Ishikawa (cell line): ENCODE results near the gene SLC35F6.

Source experiments
- CEBPB ChIP-seq: IDR thresholded peaks from 2 replicates; pipeline ENCODE4 v1.6.1; 2012
- CREB1 ChIP-seq: IDR thresholded peaks from 2 replicates; pipeline ENCODE4 v1.6.1; 2012; ENCODE audit warnings: low read depth
- EGR1 ChIP-seq: IDR thresholded peaks from 2 replicates; pipeline ENCODE4 v1.6.1; 2012
- EP300 ChIP-seq: IDR thresholded peaks from 2 replicates; pipeline ENCODE4 v1.6.1; 2012; ENCODE audit warnings: borderline replicate concordance
- FOXM1 ChIP-seq: IDR thresholded peaks from 2 replicates; pipeline ENCODE4 v1.6.1; 2012; ENCODE audit warnings: low read depth, borderline replicate concordance
- NFIC ChIP-seq: IDR thresholded peaks from 2 replicates; pipeline ENCODE4 v1.6.1; 2012
- RAD21 ChIP-seq: IDR thresholded peaks from 2 replicates; pipeline ENCODE4 v1.6.1; 2012; ENCODE audit warnings: low read depth
- TAF1 ChIP-seq: IDR thresholded peaks from 2 replicates; pipeline ENCODE4 v1.6.1; 2012; ENCODE audit warnings: low read depth, mild to moderate bottlenecking
- TCF12 ChIP-seq: IDR thresholded peaks from 2 replicates; pipeline ENCODE4 v1.6.1; 2012; ENCODE audit warnings: low read depth
- TEAD4 ChIP-seq: IDR thresholded peaks from 2 replicates; pipeline ENCODE4 v1.6.1; 2012
- YY1 ChIP-seq: IDR thresholded peaks from 2 replicates; pipeline ENCODE4 v1.6.1; 2012; ENCODE audit warnings: low read depth
- ZBTB7A ChIP-seq: IDR thresholded peaks from 2 replicates; pipeline ENCODE4 v1.6.1; 2012; ENCODE audit warnings: low read depth
- TF ChIP-seq, protein P1 (sequence below): IDR thresholded peaks from 2 replicates; pipeline ENCODE4 v1.6.1; 2012
- TF ChIP-seq, protein P2 (sequence below): IDR thresholded peaks from 2 replicates; pipeline ENCODE4 v1.6.1; 2012; ENCODE audit warnings: low read depth, mild to moderate bottlenecking
- TF ChIP-seq, protein P3 (sequence below): IDR thresholded peaks from 2 replicates; pipeline ENCODE4 v1.6.1; 2012

SLC35F6 gene

GRCh38 chr2:26812731-26813130, 48.6 kb downstream of the SLC35F6 start:
- no peak for TF ChIP-seq TCF12
- no peak for TF ChIP-seq RAD21

DNA sequence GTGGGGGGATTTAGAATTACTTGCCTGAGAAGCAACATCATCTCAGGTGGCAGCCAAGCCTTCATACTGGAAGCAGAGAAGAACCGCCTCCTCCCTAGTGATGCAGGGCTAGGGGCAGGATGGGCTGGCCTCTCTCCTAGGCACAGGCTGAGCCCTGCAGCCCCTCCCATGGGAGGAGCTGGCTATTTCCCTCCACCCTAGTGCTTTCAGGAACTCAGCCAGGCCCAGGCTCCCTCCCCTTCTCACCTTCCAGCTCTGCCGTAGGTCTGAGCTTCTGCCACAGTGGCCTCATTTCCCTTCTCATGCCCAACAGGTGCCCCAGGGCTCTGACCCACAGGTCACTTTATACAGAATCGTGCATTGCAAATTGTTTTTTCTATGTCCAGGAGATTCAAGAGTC, 52.8 kb downstream of the SLC35F6 start:
- no peak for TF ChIP-seq CREB1
- TF ChIP-seq TCF12, result no peak
- TF ChIP-seq, protein P1, sequence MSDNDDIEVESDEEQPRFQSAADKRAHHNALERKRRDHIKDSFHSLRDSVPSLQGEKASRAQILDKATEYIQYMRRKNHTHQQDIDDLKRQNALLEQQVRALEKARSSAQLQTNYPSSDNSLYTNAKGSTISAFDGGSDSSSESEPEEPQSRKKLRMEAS, result no peak
- TF ChIP-seq FOXM1, result no peak
- TF ChIP-seq TEAD4, result no peak
- no peak for TF ChIP-seq ZBTB7A
- TF ChIP-seq, protein P2, sequence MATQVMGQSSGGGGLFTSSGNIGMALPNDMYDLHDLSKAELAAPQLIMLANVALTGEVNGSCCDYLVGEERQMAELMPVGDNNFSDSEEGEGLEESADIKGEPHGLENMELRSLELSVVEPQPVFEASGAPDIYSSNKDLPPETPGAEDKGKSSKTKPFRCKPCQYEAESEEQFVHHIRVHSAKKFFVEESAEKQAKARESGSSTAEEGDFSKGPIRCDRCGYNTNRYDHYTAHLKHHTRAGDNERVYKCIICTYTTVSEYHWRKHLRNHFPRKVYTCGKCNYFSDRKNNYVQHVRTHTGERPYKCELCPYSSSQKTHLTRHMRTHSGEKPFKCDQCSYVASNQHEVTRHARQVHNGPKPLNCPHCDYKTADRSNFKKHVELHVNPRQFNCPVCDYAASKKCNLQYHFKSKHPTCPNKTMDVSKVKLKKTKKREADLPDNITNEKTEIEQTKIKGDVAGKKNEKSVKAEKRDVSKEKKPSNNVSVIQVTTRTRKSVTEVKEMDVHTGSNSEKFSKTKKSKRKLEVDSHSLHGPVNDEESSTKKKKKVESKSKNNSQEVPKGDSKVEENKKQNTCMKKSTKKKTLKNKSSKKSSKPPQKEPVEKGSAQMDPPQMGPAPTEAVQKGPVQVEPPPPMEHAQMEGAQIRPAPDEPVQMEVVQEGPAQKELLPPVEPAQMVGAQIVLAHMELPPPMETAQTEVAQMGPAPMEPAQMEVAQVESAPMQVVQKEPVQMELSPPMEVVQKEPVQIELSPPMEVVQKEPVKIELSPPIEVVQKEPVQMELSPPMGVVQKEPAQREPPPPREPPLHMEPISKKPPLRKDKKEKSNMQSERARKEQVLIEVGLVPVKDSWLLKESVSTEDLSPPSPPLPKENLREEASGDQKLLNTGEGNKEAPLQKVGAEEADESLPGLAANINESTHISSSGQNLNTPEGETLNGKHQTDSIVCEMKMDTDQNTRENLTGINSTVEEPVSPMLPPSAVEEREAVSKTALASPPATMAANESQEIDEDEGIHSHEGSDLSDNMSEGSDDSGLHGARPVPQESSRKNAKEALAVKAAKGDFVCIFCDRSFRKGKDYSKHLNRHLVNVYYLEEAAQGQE, result no peak
- TF ChIP-seq RAD21, result no peak
- no peak for TF ChIP-seq CEBPB
- TF ChIP-seq EP300, result no peak
- TF ChIP-seq EGR1, result no peak
- TF ChIP-seq NFIC, result no peak

DNA sequence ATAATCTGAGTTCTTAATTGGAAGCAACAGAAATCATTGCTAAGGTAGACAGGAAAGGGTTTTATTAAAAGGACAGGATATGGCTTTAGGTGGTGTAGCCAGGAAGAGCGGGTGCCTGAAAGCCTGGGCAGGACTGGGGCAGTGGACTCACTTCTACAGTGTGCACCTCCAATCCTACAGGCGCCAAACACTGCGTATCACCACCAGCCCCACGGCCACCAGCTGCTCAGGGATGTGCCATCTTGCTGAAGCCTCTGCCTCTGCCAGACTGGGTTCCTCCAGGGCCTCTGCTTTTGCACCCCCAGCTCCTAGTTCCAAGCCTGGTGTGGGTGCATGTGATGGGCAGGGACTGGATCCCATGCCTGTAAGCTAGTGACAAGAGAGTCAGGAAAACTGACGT, 54.2 kb downstream of the SLC35F6 start:
- no peak for TF ChIP-seq TEAD4
- no peak for TF ChIP-seq ZBTB7A
- no peak for TF ChIP-seq RAD21
- no peak for TF ChIP-seq TAF1
- TF ChIP-seq, protein P3, sequence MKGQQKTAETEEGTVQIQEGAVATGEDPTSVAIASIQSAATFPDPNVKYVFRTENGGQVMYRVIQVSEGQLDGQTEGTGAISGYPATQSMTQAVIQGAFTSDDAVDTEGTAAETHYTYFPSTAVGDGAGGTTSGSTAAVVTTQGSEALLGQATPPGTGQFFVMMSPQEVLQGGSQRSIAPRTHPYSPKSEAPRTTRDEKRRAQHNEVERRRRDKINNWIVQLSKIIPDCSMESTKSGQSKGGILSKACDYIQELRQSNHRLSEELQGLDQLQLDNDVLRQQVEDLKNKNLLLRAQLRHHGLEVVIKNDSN, result no peak
- no peak for TF ChIP-seq CREB1
- TF ChIP-seq EGR1, result no peak
- TF ChIP-seq, protein P1, result no peak
- no peak for TF ChIP-seq CEBPB

GRCh38 chr2:26818972-26819371, 54.9 kb downstream of the SLC35F6 start:
- TF ChIP-seq CEBPB (no peak), TAF1 (no peak), CREB1 (no peak), NFIC (no peak), TCF12 (no peak), FOXM1 (no peak), RAD21 (no peak), TEAD4 (no peak), ZBTB7A (no peak), YY1 (no peak)
- TF ChIP-seq, protein P2, result no peak
- TF ChIP-seq, protein P1, result no peak

DNA sequence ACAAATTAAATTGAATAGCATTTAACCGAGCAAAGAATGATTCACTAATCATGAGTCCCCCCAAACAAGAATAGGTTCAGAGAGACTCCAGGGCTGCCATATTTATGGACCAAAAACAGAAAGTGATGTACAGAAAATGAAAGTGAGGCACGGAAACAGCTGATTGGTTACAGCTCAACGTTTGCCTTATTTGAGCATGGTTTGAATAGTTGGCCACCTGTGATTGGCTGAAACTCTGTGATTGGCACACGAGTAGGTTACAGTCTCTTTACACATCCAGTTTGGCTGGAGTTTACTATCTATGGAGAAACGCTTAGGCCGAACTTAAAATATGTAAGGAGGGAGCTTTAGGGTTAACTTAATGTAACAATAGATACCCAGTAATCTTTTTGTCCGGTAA, 56.8 kb downstream of the SLC35F6 start:
- TF ChIP-seq TEAD4 (no peak), CREB1 (no peak), TCF12 (no peak), YY1 (no peak), EP300 (no peak), CEBPB (no peak), EGR1 (no peak), TAF1 (no peak), ZBTB7A (no peak), FOXM1 (no peak), RAD21 (no peak), NFIC (no peak)
- TF ChIP-seq, protein P2, result no peak
- TF ChIP-seq, protein P1, result no peak
